ENCODE measurements around the gene TRPM1.
A peak's percentile ranks its signal among the peaks of the same experiment; 100 is the strongest.

Gene TRPM1

GRCh38 chr15:31040611-31041010 is 60.9 kb downstream of the TRPM1 start:
- TF ChIP-seq POLR2AphosphoS5 (IDR thresholded peaks at IDR 0.05; ENCODE audit: low read depth, low read length) (no peak), POLR2A (IDR thresholded peaks at IDR 0.05; ENCODE audit: low read depth, low read length) (no peak), TAF1 (IDR thresholded peaks at IDR 0.05; ENCODE audit: borderline replicate concordance, low read depth, low read length) (no peak)
- no peak for DNase-seq (ENCODE audit: insufficient read length)
- no peak for FAIRE-seq

- no peak for TF ChIP-seq POLR2AphosphoS5 (IDR thresholded peaks at IDR 0.05; ENCODE audit: low read depth, low read length)
- no peak for TF ChIP-seq TAF1 (IDR thresholded peaks at IDR 0.05; ENCODE audit: borderline replicate concordance, low read depth, low read length)
- TF ChIP-seq POLR2A (IDR thresholded peaks at IDR 0.05; ENCODE audit: low read depth, low read length) = no peak
- FAIRE-seq = no peak
- DNase-seq (ENCODE audit: insufficient read length) = no peak
These were observed 61.6 kb downstream of the TRPM1 start for GRCh38 chr15:31039961-31040360.

GRCh38 chr15:31037731-31038477 is 63.6 kb downstream of the TRPM1 start:
- TF ChIP-seq POLR2A (IDR thresholded peaks at IDR 0.05; ENCODE audit: low read depth, low read length) (no peak), TAF1 (IDR thresholded peaks at IDR 0.05; ENCODE audit: borderline replicate concordance, low read depth, low read length) (no peak), POLR2AphosphoS5 (IDR thresholded peaks at IDR 0.05; ENCODE audit: low read depth, low read length) (no peak)
- DNase-seq (ENCODE audit: insufficient read length) (no peak), FAIRE-seq (no peak)

- DNase-seq (ENCODE audit: insufficient read length) = no peak
- TF ChIP-seq TAF1 (IDR thresholded peaks at IDR 0.05; ENCODE audit: borderline replicate concordance, low read depth, low read length) (no peak), POLR2AphosphoS5 (IDR thresholded peaks at IDR 0.05; ENCODE audit: low read depth, low read length) (no peak), POLR2A (IDR thresholded peaks at IDR 0.05; ENCODE audit: low read depth, low read length) (no peak)
- no peak for FAIRE-seq
These were observed 64.7 kb downstream of the TRPM1 start for GRCh38 chr15:31036783-31037182.

GRCh38 chr15:31035610-31036009 is 65.9 kb downstream of the TRPM1 start:
- no peak for FAIRE-seq
- no peak for TF ChIP-seq TAF1 (IDR thresholded peaks at IDR 0.05; ENCODE audit: borderline replicate concordance, low read depth, low read length)
- no peak for TF ChIP-seq POLR2A (IDR thresholded peaks at IDR 0.05; ENCODE audit: low read depth, low read length)
- no peak for TF ChIP-seq POLR2AphosphoS5 (IDR thresholded peaks at IDR 0.05; ENCODE audit: low read depth, low read length)

GRCh38 chr15:31034152-31034551 is 67.4 kb downstream of the TRPM1 start:
- TF ChIP-seq POLR2AphosphoS5 (IDR thresholded peaks at IDR 0.05; ENCODE audit: low read depth, low read length) (no peak), TAF1 (IDR thresholded peaks at IDR 0.05; ENCODE audit: borderline replicate concordance, low read depth, low read length) (no peak), POLR2A (IDR thresholded peaks at IDR 0.05; ENCODE audit: low read depth, low read length) (no peak)
- FAIRE-seq (peak; percentile 46), DNase-seq (ENCODE audit: insufficient read length) (no peak)

More at GRCh38 chr15:31035610-31036009, 65.9 kb downstream of the TRPM1 start:
- no peak for DNase-seq (ENCODE audit: insufficient read length)

GRCh38 chr15:31032961-31033371 is 68.6 kb downstream of the TRPM1 start:
- FAIRE-seq (peak; percentile 66), DNase-seq (ENCODE audit: insufficient read length) (no peak)
- TF ChIP-seq POLR2A (IDR thresholded peaks at IDR 0.05; ENCODE audit: low read depth, low read length) (no peak), TAF1 (IDR thresholded peaks at IDR 0.05; ENCODE audit: borderline replicate concordance, low read depth, low read length) (no peak), POLR2AphosphoS5 (IDR thresholded peaks at IDR 0.05; ENCODE audit: low read depth, low read length) (no peak)

GRCh38 chr15:31031471-31032067 is 70.0 kb downstream of the TRPM1 start:
- DNase-seq (ENCODE audit: insufficient read length) (no peak), FAIRE-seq (peak; percentile 79)
- TF ChIP-seq POLR2A (IDR thresholded peaks at IDR 0.05; ENCODE audit: low read depth, low read length) = no peak
- no peak for TF ChIP-seq POLR2AphosphoS5 (IDR thresholded peaks at IDR 0.05; ENCODE audit: low read depth, low read length)
- TF ChIP-seq TAF1 (IDR thresholded peaks at IDR 0.05; ENCODE audit: borderline replicate concordance, low read depth, low read length) = no peak

GRCh38 chr15:31027910-31028578 is 73.5 kb downstream of the TRPM1 start:
- no peak for DNase-seq (ENCODE audit: insufficient read length)
- FAIRE-seq = no peak
- no peak for TF ChIP-seq POLR2A (IDR thresholded peaks at IDR 0.05; ENCODE audit: low read depth, low read length)
- no peak for TF ChIP-seq TAF1 (IDR thresholded peaks at IDR 0.05; ENCODE audit: borderline replicate concordance, low read depth, low read length)
- TF ChIP-seq POLR2AphosphoS5 (IDR thresholded peaks at IDR 0.05; ENCODE audit: low read depth, low read length) = no peak

- FAIRE-seq = no peak
- TF ChIP-seq TAF1 (IDR thresholded peaks at IDR 0.05; ENCODE audit: borderline replicate concordance, low read depth, low read length) = no peak
- TF ChIP-seq POLR2AphosphoS5 (IDR thresholded peaks at IDR 0.05; ENCODE audit: low read depth, low read length) = no peak
- no peak for TF ChIP-seq POLR2A (IDR thresholded peaks at IDR 0.05; ENCODE audit: low read depth, low read length)
- no peak for DNase-seq (ENCODE audit: insufficient read length)
These were observed 75.5 kb downstream of the TRPM1 start for GRCh38 chr15:31025996-31026395.

GRCh38 chr15:31024979-31025378 is 76.5 kb downstream of the TRPM1 start:
- DNase-seq (ENCODE audit: insufficient read length) = no peak
- no peak for FAIRE-seq
- no peak for TF ChIP-seq TAF1 (IDR thresholded peaks at IDR 0.05; ENCODE audit: borderline replicate concordance, low read depth, low read length)

- no peak for TF ChIP-seq POLR2A (IDR thresholded peaks at IDR 0.05; ENCODE audit: low read depth, low read length)
- TF ChIP-seq TAF1 (IDR thresholded peaks at IDR 0.05; ENCODE audit: borderline replicate concordance, low read depth, low read length) = no peak
- no peak for TF ChIP-seq POLR2AphosphoS5 (IDR thresholded peaks at IDR 0.05; ENCODE audit: low read depth, low read length)
- no peak for DNase-seq (ENCODE audit: insufficient read length)
- FAIRE-seq = no peak
These were observed 77.2 kb downstream of the TRPM1 start for GRCh38 chr15:31024330-31024729.
